Liver (tissue), 3 donors: ENCODE results near the gene SLCO1A2.

Source experiments
- CTCF ChIP-seq: fragments of 150-350 bp; IDR thresholded peaks from 2 replicates; pipeline ENCODE4 v1.5.1; 2017; ENCODE audit warnings: improper control_type of control experiment, low read depth, low read length; ENCODE audit not compliant: missing input control
- EGR1 ChIP-seq, 2 donors: IDR thresholded peaks; 2 replicates each; pipeline ENCODE4 v1.6.1; 2016 to 2018; ENCODE audit warnings: antibody characterized with exemption in 2 of 2, low read depth in 2 of 2
- MAX ChIP-seq: IDR thresholded peaks from 2 replicates; pipeline ENCODE4 v1.6.1; 2016; ENCODE audit warnings: antibody characterized with exemption
- YY1 ChIP-seq: IDR thresholded peaks from 2 replicates; pipeline ENCODE4 v1.6.1; 2016; ENCODE audit warnings: antibody characterized with exemption, mild to moderate bottlenecking
- donor health status: healthy.
- donor health status: healthy.

DNA sequence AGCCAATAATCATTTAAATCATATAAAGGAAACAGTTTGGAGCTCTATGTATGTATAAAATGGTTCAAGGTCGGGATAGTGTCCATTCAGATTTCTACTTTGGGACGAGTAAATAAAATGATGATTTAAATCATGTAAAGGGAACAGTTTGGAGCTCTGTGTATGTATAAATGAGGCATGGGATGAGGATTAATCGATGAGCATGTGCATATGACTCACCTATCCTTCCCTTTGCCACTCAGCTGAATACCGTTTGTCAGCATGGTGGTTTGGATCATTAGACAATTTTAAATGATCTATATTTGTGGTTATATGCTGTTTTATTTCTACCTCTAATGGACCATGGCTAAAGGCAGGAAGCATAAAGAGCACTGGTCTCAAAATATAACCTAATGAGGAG lies 7.1 kb upstream of the SLCO1A2 start:
- no peak for TF ChIP-seq YY1
- no peak for TF ChIP-seq EGR1 (IDR thresholded peaks at IDR 0.05; ENCODE audit: low read depth in 2 of 2)
- no peak for TF ChIP-seq CTCF
- no peak for TF ChIP-seq MAX
